Lower leg skin (tissue), 3 donors: ENCODE results near the gene TSPEAR.

Experiments
- CTCF ChIP-seq, 3 donors: fragments of 450-650 bp; IDR thresholded peaks; one replicate each; pipeline ENCODE4 v1.5.1; 2016; ENCODE audit warnings: antibody characterized with exemption in 3 of 3, mild to moderate bottlenecking in 3 of 3, moderate library complexity in 2 of 3
- POLR2A ChIP-seq, 2 donors: fragments of 450-650 bp; IDR thresholded peaks; one replicate each; pipeline ENCODE4 v1.6.1; 2016 to 2017; ENCODE audit warnings: antibody characterized with exemption in 2 of 2, mild to moderate bottlenecking in 1 of 2, moderate library complexity in 1 of 2

- TF ChIP-seq CTCF (IDR thresholded peaks at IDR 0.05), result no peak
- TF ChIP-seq POLR2A (IDR thresholded peaks at IDR 0.05), result no peak
Measured at GRCh38 chr21:44616591-44616926, 94.8 kb downstream of the TSPEAR start.
